Measurements from ENCODE around the gene SLC29A1.

GRCh38 chr6:44221291-44221960 is 2.0 kb upstream of the SLC29A1 start:
- TF ChIP-seq CTCF (conservative IDR thresholded peaks at IDR 0.05; ENCODE audit: low read depth, low read length) (peak; percentile 78), EZH2 (IDR thresholded peaks at IDR 0.05; ENCODE audit: low read length, unreplicated experiment) (no peak)
